Stimulated activated naive CD4-positive, alpha-beta T cell (primary cell): Measurements from ENCODE around the gene IFT22.
"Not testable (repeated sequence)": the region's sequence is repeated elsewhere in the genome, so short reads cannot be mapped to it uniquely, and the experiment has no call there.

Experiments
- DNase-seq, 6 experiments: peaks; one replicate each; lab custom pipeline; 2025; lab: John Stamatoyannopoulos, UW

IFT22 gene

GRCh38 chr7:101308245-101309085 lies 13.1 kb downstream of the IFT22 start:
- DNase-seq: peak in 3 of 6 experiments; percentile 6 to 18 (median 14)

- no peak for DNase-seq
Observed at GRCh38 chr7:101306307-101306706, 15.3 kb downstream of the IFT22 start.

GRCh38 chr7:101303102-101303701 lies 18.4 kb downstream of the IFT22 start:
- DNase-seq: no peak

- DNase-seq: no peak
Observed at GRCh38 chr7:101302641-101303101, 18.9 kb downstream of the IFT22 start.

GRCh38 chr7:101300465-101301376 lies 20.9 kb downstream of the IFT22 start:
- no peak for DNase-seq

GRCh38 chr7:101299511-101300464 lies 21.8 kb downstream of the IFT22 start:
- DNase-seq: no peak

- no peak for DNase-seq
Observed at GRCh38 chr7:101294832-101295121, 26.8 kb downstream of the IFT22 start.

- DNase-seq: no peak
Observed at GRCh38 chr7:101294039-101294831, 27.4 kb downstream of the IFT22 start.

- not testable (repeated sequence) for DNase-seq
Observed at GRCh38 chr7:101293069-101294021, 28.3 kb downstream of the IFT22 start.

GRCh38 chr7:101292566-101292965 lies 29.0 kb downstream of the IFT22 start:
- not testable (repeated sequence) for DNase-seq

GRCh38 chr7:101290186-101291037 lies 31.2 kb downstream of the IFT22 start:
- peak; percentile 15 to 64 (median 42) for DNase-seq

- DNase-seq: not testable (repeated sequence)
Observed at GRCh38 chr7:101289687-101290086, 31.9 kb downstream of the IFT22 start.

GRCh38 chr7:101288439-101288838 lies 33.2 kb downstream of the IFT22 start:
- DNase-seq: no peak

GRCh38 chr7:101287032-101287431 lies 34.6 kb downstream of the IFT22 start:
- no peak for DNase-seq

GRCh38 chr7:101285880-101286279 lies 35.7 kb downstream of the IFT22 start:
- not testable (repeated sequence) for DNase-seq

GRCh38 chr7:101285171-101285570 lies 36.4 kb downstream of the IFT22 start:
- no peak for DNase-seq

GRCh38 chr7:101280912-101281311 lies 40.7 kb downstream of the IFT22 start:
- DNase-seq: not testable (repeated sequence)
